HG02870 (cell line): ENCODE results near the gene ZBTB9.
"Not testable (repeated sequence)": the region's sequence is repeated elsewhere in the genome, so short reads cannot be mapped to it uniquely, and the experiment has no call there.

ENCODE experiments used
- ATAC-seq: cut with Tn5 transposase; IDR thresholded peaks from one replicate; pipeline ENCODE4 v1.9.1; 2021; ENCODE audit warnings: mild to moderate bottlenecking, moderate library complexity; ENCODE audit not compliant: unreplicated experiment

Gene ZBTB9

DNA sequence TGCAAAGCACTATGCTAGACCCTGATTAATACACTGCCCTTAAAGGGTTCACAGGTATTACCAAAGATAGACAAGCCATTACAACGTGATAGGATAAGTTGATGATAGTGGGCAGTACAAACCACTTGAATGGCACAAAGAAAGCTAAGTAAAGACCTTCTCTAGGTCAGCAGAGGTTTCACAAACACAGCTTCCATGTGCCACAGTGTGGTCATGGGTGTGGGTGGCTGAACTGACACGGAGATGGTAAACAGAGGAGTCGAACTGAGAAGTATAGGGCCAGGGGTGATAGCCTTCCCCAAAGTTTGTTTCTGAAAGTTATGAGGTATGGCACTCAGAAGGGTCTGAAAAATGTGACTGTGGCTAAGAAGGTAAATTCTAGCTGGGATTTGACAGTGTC is 4.3 kb downstream of the ZBTB9 start:
- no peak for ATAC-seq

GRCh38 chr6:33459226-33459625 is 4.8 kb downstream of the ZBTB9 start:
- ATAC-seq, result no peak

DNA sequence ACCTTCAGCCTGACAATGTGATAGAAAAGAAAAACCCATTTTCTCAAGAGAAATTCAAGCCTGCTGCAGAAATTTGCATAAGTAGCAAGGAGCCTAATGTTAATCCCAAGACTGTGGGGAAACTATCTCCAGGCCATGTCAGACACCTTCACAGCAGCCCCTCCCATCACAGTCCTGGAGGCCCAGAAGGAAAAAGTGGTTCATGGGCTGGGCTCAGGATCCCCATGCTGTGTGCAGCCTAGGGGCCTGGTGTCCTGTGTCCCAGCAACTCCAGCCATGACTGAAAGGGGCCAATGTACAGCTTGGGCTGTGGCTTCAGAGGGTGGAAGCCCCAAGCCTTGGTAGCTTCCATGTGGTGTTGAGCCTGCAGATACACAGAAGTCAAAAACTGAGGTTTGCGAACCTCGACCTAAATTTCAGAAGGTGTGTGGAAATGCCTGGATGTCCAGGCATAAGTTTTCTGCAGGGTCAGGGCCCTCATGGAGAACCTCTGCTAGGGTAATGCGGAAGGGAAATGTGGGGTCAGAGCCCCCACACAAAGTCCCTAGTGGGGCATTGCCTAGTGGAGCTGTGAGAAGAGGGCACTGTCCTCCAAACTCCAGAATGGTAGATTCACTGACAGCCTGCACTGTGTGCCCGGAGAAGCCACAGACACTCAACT is 11.8 kb downstream of the ZBTB9 start:
- ATAC-seq, result no peak

DNA sequence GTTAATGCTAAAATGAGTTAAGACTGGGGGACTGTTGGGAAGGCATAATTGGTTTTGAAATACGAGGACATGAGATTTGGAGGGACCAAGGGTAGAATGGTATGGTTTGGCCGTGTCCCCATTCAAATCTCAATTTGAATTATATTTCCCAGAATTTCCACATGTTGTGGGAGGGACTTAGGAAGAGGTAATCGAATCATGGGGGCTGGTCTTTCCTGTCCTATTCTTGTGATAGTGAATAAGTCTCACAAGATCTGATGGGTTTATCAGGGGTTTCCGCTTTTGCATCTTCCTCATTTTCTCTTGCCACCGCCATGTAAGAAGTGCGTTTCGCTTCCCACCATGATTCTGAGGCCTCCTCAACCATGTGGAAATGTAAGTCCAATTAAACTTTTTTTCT is 12.7 kb downstream of the ZBTB9 start:
- ATAC-seq, result no peak

- no peak for ATAC-seq
Measured at GRCh38 chr6:33469661-33470060, 15.3 kb downstream of the ZBTB9 start.

- ATAC-seq, result no peak
Measured at GRCh38 chr6:33477864-33478263, 23.5 kb downstream of the ZBTB9 start.

DNA sequence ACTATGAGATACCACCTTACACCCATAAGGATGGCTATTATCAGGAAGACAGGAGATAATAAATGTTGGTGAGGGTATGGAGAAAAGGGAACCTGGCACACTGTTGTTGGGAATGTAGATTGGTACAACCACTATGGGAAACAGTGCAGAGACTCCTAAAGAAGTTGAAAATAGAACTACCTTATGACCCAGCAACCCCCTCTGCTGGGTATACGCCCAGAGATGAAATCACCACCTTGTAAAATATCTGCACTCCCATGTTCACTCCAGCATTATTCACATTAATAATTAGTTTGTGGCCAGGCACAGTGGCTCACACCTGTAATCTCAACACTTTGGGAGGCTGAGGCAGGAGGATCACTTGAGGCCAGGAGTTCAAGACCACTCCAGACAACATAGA is 26.8 kb downstream of the ZBTB9 start:
- no peak for ATAC-seq

- not testable (repeated sequence) for ATAC-seq
Measured at GRCh38 chr6:33482620-33483019, 28.2 kb downstream of the ZBTB9 start.

DNA sequence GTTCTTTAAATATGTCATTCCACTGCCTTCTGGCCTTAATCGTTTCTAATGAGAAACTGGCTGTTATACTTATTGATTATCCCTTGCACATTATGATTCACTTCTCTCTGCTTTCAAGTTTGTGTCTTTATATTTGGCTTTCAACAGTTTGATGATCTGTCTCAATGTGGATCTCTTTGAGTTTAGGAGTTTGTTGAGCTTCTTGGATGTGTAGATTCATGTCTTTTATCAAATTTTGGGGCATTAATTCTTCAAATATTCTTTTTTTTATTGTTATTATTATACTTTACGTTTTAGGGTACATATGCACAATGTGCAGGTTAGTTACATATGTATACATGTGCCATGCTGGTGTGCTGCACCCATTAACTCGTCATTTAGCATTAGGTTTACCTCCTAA is 29.3 kb downstream of the ZBTB9 start:
- no peak for ATAC-seq

GRCh38 chr6:33484673-33485262 is 30.4 kb downstream of the ZBTB9 start:
- ATAC-seq, result not testable (repeated sequence)

DNA sequence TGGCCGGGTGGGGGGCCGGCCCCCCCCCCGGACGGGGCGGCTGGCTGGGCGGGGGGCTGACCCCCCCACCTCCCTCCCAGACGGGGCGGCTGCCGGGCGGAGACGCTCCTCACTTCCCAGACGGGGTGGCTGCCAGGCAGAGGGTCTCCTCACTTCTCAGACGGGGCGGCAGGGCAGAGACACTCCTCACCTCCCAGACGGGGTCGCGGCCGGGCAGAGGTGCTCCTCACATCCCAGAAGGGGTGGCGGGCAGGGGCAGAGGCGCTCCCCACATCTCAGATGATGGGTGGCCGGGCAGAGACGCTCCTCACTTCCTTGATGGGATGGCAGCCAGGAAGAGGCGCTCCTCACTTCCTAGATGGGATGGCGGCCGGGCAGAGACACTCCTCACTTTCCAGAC is 31.3 kb downstream of the ZBTB9 start:
- not testable (repeated sequence) for ATAC-seq

GRCh38 chr6:33488339-33488738 is 34.0 kb downstream of the ZBTB9 start:
- no peak for ATAC-seq

- ATAC-seq, result no peak
Measured at GRCh38 chr6:33490198-33490597, 35.8 kb downstream of the ZBTB9 start.

DNA sequence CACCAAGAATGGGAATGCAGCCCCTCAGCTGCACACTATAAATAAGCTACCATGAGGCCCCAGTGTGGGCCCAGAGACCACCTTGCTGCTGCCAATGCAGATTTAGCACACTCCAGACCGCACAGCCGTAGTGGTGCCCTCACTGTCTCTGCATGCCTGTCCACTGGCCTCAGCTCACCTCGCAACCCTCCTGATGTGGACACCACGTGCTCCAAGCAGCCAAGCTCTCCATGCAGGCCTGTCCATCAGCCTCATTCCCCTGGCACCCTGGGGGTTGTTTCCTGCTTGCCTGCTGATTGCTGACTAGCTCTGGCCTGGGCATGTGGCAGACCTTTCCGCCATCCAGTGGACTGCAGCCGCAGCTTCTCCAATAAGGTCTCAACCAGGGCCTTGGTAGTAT is 36.2 kb downstream of the ZBTB9 start:
- ATAC-seq, result no peak

DNA sequence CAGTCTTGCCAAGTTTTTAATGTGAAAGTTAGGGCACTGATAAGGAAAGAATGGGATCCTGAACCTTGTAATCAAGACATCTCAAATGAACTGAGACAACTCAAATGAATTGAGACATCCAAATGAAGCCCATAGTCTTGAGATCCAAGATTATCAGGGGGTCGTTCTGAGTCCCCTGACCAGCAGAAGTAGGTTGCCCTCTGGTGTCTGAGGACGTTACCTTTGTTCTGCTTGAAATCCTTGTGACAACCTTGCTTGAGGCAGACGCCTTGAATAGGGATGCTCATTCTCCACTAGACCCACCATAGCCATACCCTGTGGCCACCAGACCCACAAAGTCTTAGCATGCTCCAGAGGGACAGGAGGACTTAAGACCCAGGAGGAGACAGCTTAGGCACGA is 37.7 kb downstream of the ZBTB9 start:
- no peak for ATAC-seq

DNA sequence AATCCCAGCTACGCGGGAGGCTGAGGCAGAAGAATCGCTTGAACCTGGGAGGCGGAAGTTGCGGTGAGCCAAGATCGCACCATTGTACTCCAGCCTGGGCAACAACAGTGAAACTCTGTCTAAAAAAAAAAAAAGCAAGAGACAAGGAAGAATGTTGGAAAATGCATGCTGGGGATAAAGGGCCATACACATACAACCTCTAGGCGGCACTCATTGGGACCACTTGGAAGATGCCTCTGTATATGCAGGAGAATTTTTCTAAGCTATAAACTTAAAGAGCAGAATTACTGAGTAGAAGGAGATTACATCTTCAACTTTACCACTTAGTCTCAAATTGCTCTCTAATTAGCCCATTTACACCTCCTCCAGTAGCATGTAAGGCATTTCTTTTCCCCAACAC is 42.8 kb downstream of the ZBTB9 start:
- no peak for ATAC-seq

GRCh38 chr6:33502486-33502885 is 48.1 kb downstream of the ZBTB9 start:
- ATAC-seq, result no peak

- no peak for ATAC-seq
Measured at GRCh38 chr6:33504486-33504885, 50.1 kb downstream of the ZBTB9 start.

- ATAC-seq, result no peak
Measured at GRCh38 chr6:33505548-33506370, 51.4 kb downstream of the ZBTB9 start.
